Neural progenitor cell (in vitro differentiated cells): ENCODE data around the gene CREBBP.

Source experiments
- CTCF ChIP-seq: fragments of 200-600 bp; sonication (generic); IDR thresholded peaks from 2 replicates; pipeline ENCODE4 v1.5.1; 2017; ENCODE audit warnings: antibody characterized with exemption, mild to moderate bottlenecking
- EZH2 ChIP-seq: fragments of 200-600 bp; sonication (generic); IDR thresholded peaks from 2 replicates; pipeline ENCODE4 v1.6.1; 2017; ENCODE audit warnings: antibody characterized with exemption, mild to moderate bottlenecking, moderate library complexity
- EZH2phosphoT487 ChIP-seq: fragments of 200-600 bp; sonication (generic); IDR thresholded peaks from 2 replicates; pipeline ENCODE4 v1.6.1; 2017; ENCODE audit warnings: antibody characterized with exemption

- TF ChIP-seq CTCF (no peak), EZH2phosphoT487 (no peak), EZH2 (no peak)
Observed at GRCh38 chr16:3770530-3770929, 110.0 kb downstream of the CREBBP start.
